ENCODE measurements around the gene NAGPA. TPM values are rescaled to one million over a fixed set of nuclear protein-coding genes. Genes with fewer than 3 reads are reported as not detected.
"Not testable (repeated sequence)": the region's sequence is repeated elsewhere in the genome, so short reads cannot be mapped to it uniquely, and the experiment has no call there.

The NAGPA gene
- total RNA-seq, 1 experiment from 2014 or later, result 17.0 TPM

GRCh38 chr16:5060073-5060641 lies 26.4 kb upstream of the NAGPA start:
- no peak for DNase-seq (ENCODE audit: low spot score)

- no peak for DNase-seq (ENCODE audit: low spot score)
Observed at GRCh38 chr16:5059386-5060072, 25.8 kb upstream of the NAGPA start.

- no peak for DNase-seq (ENCODE audit: low spot score)
Observed at GRCh38 chr16:5058476-5058875, 24.7 kb upstream of the NAGPA start.

DNA sequence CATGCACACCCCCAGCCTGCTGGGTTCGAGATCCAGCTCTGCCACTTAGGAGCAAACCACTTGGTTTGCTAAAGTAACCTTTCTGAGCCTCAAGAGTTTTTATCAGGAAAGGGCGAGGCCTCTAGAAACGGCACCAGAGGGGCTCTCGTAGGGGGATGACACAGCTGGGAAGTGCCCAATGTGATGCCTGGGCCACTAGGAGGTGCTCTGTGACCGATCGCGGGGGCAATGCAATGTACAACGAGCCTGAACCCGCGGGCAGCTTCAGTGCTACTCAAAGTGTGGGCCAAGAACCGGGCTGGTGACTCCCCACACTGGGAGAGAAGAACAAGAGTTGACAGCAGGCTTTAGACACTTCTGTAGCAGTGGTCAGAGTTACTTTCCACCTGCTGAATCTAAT lies 22.6 kb upstream of the NAGPA start:
- DNase-seq (ENCODE audit: low spot score), result no peak

GRCh38 chr16:5054876-5055865 lies 21.4 kb upstream of the NAGPA start:
- DNase-seq (ENCODE audit: low spot score), result no peak

DNA sequence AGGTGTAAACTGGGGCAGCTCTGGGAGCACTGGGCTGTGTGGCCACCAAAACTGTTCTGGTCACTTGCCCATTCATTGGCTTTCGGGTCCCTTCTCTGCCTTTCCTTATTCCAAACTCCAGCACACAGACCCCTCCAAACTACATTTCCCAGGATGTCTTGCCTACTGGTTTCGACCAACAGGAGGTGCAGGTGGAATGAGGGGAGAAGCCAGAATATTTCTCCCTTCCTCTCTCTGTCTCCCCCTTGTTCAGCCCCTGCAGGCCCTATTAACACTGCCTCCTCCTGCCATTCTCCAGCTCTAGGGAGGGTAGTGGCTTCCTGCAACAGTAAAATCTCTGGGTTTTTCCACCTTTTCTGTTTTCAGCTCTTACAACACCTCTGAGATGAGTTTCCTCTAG lies 13.2 kb upstream of the NAGPA start:
- no peak for DNase-seq (ENCODE audit: low spot score)

DNA sequence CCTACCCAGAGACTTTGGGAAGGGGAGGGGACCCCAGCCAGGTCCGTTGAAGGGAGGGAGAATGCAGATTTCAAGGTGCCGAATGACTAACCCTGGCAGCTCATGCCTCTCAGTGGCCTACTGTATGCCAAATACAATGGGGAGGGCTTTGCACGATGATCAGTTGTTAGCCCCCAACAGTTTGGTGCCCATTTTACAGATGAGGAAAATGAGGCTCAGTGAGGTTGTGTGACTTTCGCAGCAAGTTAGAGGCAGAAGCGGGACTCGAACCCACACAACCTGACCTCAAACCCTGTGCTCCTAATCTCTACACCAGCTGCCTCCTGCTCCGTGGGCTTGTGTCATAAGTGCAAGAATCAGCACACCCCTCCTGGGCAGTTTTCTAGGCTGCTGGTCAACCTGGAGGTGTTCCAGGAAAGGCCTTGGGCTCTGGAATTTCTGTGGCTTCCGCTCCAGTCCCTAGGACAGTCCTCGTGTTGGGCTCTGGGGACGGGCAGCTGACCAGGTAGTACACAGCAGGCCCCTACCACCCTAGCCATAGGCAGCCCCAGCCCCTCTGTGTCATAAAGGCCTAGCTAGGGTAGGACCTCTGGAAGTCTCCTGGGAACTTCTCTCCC lies 11.9 kb upstream of the NAGPA start:
- DNase-seq (ENCODE audit: low spot score), result no peak

GRCh38 chr16:5044581-5044980 lies 10.8 kb upstream of the NAGPA start:
- DNase-seq (ENCODE audit: low spot score), result not testable (repeated sequence)

DNA sequence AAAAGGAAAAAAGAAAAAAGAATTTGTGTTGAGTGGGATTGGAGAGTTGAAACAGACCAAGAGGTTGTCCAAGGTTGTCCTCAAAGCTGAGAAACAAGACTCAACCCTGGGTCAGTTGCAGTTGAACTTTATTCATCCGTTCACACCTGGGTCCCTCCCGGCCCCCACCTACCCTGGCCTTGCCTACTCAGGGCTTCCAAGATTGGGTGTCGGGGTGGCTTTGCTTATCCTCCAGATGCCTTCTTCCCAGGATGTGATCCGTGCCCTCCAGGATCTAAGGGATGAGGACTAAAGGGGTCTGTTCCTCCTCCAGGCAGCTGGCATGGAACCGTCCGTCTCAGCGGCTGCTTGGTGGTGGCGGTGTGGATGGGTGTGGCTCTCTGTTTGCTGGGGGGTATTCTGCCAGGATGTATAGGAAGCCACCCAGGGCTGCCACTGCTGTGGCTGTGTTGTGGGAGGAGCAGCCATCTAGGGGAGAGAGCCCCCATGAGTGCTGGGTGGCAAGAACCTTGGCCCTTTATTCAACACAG lies 10.3 kb upstream of the NAGPA start:
- no peak for DNase-seq (ENCODE audit: low spot score)

GRCh38 chr16:5042574-5043171 lies 8.9 kb upstream of the NAGPA start:
- DNase-seq (ENCODE audit: low spot score), result no peak

DNA sequence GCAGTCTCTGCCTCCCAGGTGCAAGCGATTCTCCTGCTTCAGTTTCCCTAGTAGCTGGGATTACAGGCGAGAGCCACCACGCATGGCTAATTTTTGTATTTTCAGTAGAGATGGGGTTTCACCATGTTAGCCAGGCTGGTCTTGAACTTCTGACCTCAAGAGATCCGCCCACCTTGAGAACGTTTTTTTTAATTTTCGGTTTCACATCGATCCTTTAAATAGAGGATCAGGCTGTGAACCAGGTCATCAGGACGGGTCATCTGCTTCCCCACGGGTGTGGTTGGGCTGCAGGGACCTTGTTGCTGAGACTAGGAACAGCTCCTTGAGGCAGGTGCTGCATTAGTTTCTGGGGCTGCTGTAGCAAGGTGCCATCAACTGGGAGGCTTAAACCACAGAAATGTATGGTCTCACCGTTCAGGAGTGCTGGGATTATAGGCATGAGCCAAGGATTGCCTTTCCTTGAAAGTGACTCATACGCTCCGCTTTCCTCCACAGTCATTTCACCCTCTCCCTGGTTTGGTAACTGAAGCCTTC lies 7.9 kb upstream of the NAGPA start:
- DNase-seq (ENCODE audit: low spot score), result peak; percentile 87

DNA sequence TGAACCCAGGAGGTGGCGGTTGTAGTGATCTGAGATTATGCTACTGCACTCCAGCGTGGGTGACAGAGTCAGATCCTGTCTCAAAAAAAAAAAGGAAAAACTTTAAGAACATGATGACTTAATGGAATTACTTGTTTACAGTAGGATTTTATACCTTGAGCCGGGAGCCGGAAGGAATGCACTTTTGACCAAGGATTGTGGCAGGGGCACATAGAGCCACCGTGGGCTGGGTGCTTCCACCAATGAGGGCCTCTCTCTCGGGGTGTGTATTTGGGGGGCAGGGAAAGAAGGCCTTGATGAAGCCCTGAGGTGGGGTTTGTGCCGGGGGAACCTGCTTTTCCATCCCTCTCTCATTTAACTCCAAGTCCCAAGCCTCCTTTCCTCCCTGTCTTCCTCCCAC lies 6.7 kb upstream of the NAGPA start:
- DNase-seq (ENCODE audit: low spot score), result peak; percentile 52

DNA sequence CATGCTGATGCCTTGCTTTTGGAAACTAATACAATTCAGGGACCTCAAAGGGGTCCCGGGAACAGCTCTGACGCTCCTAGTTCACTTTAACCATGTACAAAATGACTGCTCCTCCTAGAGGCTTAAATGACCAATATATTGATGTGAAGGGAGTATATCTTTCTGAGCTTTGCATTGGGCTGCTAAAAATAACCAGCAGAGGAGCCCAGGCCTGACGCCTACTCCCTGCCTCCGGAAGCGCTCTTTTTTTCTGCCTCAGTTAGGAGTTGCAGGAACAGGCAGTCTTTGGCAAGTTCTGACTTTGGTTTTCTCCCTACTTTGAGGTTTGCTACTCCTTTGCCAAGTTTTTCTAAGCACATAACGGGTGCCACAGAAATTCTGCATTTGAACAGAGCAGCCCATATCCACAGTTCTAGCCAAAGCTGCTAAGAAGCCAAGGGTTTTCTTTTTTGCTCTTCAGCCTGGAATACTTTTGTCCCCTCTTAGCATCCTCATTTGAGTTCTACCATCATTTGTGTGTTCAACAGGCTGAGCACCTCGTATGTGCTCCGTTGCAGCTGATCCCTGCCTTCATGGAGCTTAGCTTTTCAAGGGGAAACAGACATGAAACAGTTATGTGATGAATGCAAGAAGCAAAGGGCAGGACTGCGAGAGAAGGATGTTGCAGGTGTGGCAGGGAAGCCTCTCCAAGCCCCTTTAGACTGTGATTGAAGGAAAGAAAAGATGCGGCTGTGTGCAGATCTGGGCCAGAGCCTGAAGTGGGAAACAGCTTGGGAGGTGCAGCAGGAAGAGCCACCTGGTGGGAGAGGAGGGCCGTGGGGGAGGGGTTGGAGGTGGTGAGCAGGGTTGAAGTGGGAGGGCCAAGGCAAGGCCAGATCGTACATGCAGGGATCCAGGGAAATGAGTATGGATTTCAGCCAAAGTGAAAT lies 2.8 kb upstream of the NAGPA start:
- no peak for DNase-seq (ENCODE audit: low spot score)

DNA sequence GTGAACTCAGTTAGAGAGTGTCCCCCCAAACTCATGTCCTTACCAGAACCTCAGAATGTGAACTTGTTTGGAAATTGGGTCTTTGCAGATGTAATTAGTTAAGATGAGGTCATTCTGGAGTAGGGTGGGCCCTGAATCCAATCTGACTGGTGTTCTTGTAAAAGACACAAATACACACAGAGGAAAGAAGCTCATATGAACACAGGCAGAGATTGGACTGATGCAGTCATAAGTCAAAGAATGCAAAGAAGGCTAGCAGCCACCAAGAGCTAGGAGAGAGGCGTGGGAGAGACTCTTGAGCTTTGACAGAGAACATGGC lies 2.1 kb upstream of the NAGPA start:
- no peak for DNase-seq (ENCODE audit: low spot score)

- DNase-seq (ENCODE audit: low spot score), result no peak
Observed at GRCh38 chr16:5034167-5034523, 410 bp upstream of the NAGPA start.

GRCh38 chr16:5032748-5033167 lies 977 bp downstream of the NAGPA start:
- DNase-seq (ENCODE audit: low spot score), result no peak

GRCh38 chr16:5031601-5032000 lies 2.1 kb downstream of the NAGPA start:
- DNase-seq (ENCODE audit: low spot score), result no peak

- no peak for DNase-seq (ENCODE audit: low spot score)
Observed at GRCh38 chr16:5030251-5030870, 3.4 kb downstream of the NAGPA start.

DNA sequence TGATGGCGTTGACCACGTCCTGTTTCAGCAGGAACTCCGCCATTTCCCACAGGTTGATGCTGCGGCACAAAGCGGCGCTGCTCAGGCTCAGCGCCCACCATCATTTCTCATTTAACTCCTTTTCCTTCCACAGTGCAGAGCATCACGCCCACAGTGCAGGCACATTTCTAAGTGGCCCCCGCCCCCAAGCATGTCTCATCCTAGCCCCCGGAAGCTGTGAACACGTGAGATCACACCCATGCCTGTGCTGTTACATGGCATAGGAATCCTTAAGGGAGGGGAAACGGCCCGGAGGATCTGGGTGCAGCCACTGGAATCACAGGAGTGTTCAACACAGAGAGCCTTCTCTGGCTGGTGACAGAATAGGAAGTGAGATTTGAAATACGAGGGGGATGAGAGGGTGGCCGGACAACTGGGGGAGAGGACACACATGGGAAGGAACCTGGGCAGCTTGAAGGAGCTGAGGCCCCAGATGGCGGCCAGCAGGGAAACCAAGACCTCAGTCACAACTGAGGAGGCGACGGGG lies 4.7 kb downstream of the NAGPA start:
- DNase-seq (ENCODE audit: low spot score), result no peak
